Measurements from ENCODE around the gene ADH7. TPM values are rescaled to one million over a fixed set of nuclear protein-coding genes. Genes with fewer than 3 reads are reported as not detected.

Gene ADH7
- total and polyA plus RNA-seq, 2 of the 8 experiments (the other 6 are each of a cell fraction or from before 2014, with no cell fraction given): not detected

DNA sequence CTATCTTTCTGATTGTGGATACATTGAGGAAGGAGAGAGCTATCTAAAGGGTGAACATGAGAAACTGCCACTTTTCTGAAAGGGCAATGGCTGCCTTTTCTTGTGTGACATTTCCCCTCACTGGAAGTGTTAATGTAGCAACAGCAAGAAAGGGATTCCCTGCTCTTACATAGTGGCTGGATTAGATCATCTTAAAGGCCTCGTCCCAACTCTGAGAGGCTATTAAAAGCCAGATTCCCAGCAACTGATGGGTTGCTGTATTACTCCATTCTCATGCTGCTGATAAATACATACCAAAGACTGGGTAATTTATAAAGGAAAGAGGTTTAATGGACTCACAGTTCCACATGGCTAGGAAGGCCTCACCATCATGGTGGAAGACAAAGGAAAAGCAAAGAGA lies 33.7 kb upstream of the ADH7 start (continued):
- no peak for TF ChIP-seq FOSL1 (IDR thresholded peaks at IDR 0.05; ENCODE audit: insufficient read depth, low read depth, low read length)
- TF ChIP-seq, protein P1, sequence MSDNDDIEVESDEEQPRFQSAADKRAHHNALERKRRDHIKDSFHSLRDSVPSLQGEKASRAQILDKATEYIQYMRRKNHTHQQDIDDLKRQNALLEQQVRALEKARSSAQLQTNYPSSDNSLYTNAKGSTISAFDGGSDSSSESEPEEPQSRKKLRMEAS (IDR thresholded peaks at IDR 0.05): no peak
- TF ChIP-seq CEBPB (IDR thresholded peaks at IDR 0.05; ENCODE audit: low read depth, low read length): no peak
- no peak for TF ChIP-seq SP2 (IDR thresholded peaks at IDR 0.05; ENCODE audit: low read length)

Data from H1 (cell line).